ENCODE data around the gene ZSWIM1.

ZSWIM1 gene

DNA sequence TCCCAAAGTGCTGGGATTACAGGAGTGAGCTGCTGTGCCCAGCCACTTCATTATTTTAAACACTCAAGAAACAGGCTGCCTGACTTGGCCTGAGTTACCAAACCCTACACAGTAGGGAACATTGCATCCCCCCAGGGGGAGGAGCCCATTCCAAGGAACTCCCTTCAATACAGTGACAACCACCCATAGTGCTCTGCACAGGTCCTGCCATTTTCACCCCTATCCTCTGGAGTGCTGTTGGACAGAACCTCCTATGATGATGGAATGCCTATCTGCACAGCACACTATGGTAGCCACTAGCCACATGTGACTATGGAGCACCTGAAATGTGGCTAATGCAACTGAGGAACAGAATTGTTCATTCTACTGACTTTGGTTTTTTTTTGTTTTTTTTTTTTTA, 35.6 kb upstream of the ZSWIM1 start:
- no peak for TF ChIP-seq POLR2A (IDR thresholded peaks at IDR 0.05; ENCODE audit: low read depth, low read length)
- DNase-seq (ENCODE audit: insufficient read length, low spot score) (no peak), FAIRE-seq (no peak)

DNA sequence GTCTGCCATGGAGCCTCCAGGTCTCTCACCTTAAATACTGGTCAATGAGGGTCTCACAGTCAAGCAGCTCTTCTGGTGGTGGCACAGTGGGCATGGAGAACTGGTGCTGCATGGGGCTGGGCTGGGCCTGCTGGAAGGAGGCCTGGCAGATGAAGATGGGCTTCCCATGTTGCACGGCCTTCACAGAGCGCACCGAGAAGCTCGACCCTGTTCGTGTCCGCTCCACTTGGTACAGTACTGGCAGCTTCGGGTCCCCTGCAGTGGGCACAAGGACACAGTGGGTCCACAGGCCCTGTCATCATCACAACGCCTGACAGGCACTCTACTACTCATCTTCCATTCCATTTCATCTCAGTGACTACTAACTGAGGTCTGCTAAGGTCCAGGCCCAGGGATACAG, 32.6 kb upstream of the ZSWIM1 start:
- no peak for TF ChIP-seq POLR2A (IDR thresholded peaks at IDR 0.05; ENCODE audit: low read depth, low read length)
- DNase-seq (ENCODE audit: insufficient read length, low spot score) = no peak
- no peak for FAIRE-seq

DNA sequence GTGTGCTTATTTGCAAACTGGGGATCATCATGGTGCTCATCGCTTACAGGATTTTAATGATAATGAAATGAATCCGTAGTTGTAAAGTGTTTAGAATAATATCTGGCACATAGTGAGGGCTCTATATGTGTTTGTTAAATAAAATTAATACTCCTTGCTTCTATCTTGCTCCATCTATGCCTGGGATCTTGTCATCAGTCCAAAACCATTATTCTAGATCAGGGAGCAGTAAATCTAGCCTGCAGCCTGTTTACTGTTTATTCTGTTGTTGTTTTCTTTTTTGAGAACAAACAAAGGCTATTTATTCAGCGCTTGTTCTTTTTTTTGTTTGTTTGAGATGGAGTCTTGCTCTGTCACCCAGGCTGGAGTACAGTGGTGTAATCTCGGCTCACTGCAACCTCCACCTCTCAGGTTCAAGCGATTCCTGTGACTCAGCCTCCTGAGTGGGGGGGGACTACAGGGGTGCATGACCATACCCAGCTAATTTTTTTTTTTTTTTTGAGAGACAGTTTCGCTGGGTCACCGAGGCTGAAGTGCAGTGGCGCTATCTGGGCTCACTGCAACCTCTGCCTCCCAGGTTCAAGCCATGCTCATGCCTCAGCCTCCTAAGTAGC, 32.0 kb upstream of the ZSWIM1 start:
- DNase-seq (ENCODE audit: insufficient read length, low spot score) = no peak
- TF ChIP-seq POLR2A (IDR thresholded peaks at IDR 0.05; ENCODE audit: low read depth, low read length) = no peak
- no peak for FAIRE-seq

DNA sequence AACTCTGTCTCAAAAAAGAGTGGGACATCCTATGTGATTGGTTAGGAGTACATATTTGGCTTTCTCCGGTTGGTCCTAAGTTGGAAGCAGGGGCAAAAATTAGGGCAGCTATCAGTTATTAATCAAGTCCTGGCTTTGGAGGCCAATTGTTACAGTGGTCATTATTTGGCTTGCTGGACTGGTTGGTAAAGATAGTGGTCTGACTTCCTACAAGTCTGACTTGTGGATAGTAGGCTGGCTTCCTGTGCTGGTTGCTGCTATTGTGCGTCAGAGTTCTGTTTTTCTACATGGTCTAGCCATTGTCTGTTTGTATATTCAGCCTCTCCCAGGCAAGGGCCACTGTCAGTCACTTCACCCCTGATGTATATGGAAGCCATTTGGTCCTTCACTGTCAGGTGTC, 30.8 kb upstream of the ZSWIM1 start:
- FAIRE-seq (no peak), DNase-seq (ENCODE audit: insufficient read length, low spot score) (no peak)
- no peak for TF ChIP-seq POLR2A (IDR thresholded peaks at IDR 0.05; ENCODE audit: low read depth, low read length)

DNA sequence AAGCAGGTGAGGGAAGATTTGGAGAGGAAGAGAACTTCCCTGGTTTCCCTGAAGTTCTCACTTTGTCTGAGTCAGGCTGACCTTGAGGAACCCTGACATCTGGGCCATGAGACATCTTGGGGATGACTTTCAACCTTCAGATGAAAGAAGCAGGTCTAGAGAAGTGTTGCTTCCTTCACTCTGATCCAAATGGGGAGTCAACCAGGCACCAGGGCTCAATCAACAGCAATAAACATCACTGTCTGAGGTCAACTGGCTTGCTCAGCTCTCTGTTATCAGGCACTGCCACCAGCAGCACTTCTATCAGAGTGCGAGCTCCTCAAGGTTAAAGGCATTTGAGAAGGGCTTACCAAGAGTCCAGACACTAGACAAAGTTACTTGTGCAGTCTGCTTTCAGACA, 30.1 kb upstream of the ZSWIM1 start:
- no peak for FAIRE-seq
- DNase-seq (ENCODE audit: insufficient read length, low spot score) = no peak
- TF ChIP-seq POLR2A (IDR thresholded peaks at IDR 0.05; ENCODE audit: low read depth, low read length) = no peak

DNA sequence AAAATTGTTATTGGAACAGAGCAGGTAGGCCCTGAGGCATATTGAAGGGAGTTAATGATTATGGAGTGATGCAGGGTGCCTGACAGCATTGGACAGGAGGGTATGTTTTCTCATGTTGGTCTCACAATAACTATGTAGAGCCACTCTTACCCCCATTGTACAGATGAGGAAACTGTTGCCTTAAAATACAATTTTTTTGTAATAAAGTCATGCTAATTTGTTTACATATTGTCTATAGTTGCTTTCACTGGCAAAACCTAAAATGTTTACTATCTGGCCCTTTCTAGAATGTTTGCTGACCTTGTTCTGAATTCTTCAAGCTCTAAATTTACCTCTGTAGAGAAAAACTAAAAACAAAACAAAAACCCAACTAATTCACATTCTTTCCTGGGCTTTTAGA, 29.5 kb upstream of the ZSWIM1 start:
- no peak for TF ChIP-seq POLR2A (IDR thresholded peaks at IDR 0.05; ENCODE audit: low read depth, low read length)
- DNase-seq (ENCODE audit: insufficient read length, low spot score) (no peak), FAIRE-seq (no peak)

DNA sequence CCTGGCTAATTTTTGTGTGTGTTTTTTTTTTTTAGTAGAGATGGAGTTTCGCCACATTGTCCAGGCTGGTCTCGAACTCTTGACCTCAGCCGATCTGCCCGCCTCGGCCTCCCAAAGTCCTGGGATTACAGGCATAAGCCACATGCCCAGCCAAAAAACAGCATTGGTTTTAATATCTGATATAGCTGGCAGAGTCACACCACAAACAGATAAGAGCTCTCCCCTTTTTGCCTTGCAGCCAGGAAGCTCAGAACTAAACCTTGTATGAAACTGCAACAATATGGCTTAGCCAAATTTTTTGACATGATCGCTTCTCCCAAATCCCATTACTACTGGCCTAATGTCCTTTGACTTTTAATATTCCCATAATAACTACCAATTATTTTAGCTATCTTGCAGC, 28.7 kb upstream of the ZSWIM1 start:
- FAIRE-seq = no peak
- no peak for DNase-seq (ENCODE audit: insufficient read length, low spot score)
- no peak for TF ChIP-seq POLR2A (IDR thresholded peaks at IDR 0.05; ENCODE audit: low read depth, low read length)

DNA sequence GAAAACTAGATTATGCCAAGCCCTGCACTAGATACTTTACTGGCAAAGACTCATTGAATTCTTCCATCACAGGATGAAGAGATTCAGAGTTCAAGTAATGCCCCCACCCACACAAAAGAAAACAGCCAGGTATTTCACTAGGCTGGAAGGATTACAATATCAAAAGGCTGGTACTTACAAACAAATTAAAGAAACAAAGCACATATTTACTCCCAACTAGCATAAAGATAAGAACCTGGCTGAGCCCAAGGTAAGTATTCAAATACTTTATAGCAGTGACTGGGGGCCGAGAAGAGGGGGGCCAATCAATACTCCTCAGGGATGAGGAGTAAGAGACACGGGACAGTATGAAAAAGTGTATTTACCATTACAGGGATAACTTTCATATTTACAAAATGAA, 27.5 kb upstream of the ZSWIM1 start:
- DNase-seq (ENCODE audit: insufficient read length, low spot score) (no peak), FAIRE-seq (no peak)
- no peak for TF ChIP-seq POLR2A (IDR thresholded peaks at IDR 0.05; ENCODE audit: low read depth, low read length)

DNA sequence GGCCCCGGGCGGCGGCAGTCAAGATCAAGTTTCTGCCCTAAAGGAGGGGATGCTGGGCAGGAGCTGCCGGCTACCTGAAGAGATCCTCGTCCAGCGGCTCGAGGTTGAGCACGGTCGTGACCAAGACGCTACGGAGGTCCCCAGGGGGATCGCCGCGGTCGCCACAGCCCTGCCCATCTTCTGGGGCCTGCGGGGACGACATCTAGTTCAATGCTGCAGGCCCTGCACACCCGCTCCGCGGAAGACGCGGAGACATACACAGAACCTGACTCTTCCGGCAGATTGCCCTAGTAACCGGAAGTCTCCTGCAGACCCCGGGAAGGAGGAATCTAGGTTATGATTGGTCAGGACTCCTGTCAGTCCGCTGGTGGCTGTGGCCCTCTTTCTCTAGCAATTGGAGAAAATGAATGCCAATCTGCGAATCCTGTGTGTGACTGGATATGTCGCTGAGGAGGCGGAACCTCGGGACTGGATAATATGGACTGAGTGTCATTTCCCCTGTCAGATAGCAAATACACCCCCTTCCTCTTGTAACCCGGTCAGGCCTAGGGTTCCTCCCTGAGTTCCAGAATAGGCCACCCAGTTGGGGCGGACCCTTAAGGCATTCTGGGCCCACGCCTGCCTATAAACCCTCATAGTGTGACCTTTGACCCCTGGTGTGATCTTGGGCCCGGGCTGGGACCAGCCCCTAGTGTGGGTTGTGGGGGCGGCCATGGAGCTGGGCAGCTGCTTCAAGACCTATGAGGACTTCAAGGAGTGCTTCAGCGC, 23.7 kb upstream of the ZSWIM1 start, which contains the start of the genes ACOT8 and ZSWIM3:
ACOT8 (minus strand) TSS at position 279 of the 768 bp plus-strand sequence; CDS start at position 202, 77 bp downstream.
ZSWIM3 (plus strand) TSS at position 501 of the 768 bp plus-strand sequence; CDS start at position 713, 212 bp downstream.
- FAIRE-seq = peak; percentile 87
- TF ChIP-seq POLR2A (IDR thresholded peaks at IDR 0.05; ENCODE audit: low read depth, low read length) = peak; percentile 91
- peak; percentile 99 for DNase-seq (ENCODE audit: insufficient read length, low spot score)

DNA sequence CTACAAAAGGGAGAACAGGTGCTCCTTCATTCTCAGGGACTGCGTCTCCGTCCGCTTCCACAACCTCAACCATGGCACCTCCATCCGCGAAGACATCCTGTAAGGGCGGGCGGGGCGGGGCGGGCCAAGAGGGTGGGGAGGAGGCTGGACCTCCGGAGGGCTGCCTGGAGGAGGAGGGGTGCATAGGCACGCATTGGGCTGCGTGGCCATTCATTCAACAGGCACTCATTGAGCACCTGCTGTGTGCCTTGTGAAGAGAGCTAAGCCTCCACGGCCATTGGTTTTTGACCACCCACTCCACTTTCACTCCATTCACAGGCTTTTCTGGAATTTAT, 23.2 kb upstream of the ZSWIM1 start:
- DNase-seq (ENCODE audit: insufficient read length, low spot score) = no peak
- no peak for TF ChIP-seq POLR2A (IDR thresholded peaks at IDR 0.05; ENCODE audit: low read depth, low read length)
- FAIRE-seq = no peak

DNA sequence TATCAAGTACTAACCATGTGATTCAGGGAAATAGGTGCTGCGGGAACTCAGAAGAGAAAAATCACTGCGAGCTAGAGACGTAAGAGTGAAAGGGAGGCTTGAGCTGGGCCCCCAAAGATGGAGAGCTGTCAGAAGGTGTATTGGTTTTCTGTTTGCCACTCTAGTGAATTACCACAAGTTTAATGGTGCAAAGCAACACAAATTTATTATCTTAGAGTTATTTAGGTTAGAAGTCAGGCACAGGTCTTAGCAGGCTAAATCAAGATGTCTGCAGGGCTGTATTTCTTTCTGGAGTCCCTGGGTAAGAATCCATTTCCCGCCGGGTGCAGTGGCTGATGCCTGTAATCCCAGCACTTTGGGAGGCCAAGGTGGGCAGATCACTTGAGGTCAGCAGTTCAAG, 21.1 kb upstream of the ZSWIM1 start:
- no peak for TF ChIP-seq POLR2A (IDR thresholded peaks at IDR 0.05; ENCODE audit: low read depth, low read length)
- DNase-seq (ENCODE audit: insufficient read length, low spot score) (no peak), FAIRE-seq (no peak)

DNA sequence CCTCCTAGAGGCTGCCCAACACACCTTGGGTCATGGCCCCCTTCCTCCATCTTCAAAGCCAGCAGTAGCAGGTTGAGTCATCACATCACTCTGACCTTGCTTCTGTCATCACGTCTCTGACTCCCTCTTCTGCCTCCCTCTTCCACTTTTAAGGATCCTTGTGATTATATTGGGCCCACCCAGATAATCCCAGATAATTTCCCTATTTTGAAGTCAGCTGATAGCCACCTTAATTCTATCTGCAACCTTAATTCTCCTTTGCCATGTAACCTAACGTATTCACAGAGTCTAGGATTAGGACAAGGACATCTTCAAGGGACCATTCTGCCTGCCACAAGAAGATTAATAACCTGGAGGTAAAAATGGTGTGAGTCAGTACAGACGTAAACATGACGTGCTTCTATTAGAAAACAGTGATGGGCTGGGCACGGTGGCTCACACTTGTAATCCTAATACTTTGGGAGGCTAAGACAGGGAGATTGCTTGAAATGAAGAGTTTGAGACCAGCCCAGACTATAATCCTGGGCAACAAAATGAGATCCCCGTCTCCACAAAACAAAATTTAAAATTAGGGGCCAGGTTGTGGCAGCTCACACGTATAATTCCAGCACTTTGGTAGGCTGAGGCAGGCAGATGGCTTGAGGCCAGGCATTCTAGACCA, 20.3 kb upstream of the ZSWIM1 start:
- DNase-seq (ENCODE audit: insufficient read length, low spot score) (no peak), FAIRE-seq (no peak)
- no peak for TF ChIP-seq POLR2A (IDR thresholded peaks at IDR 0.05; ENCODE audit: low read depth, low read length)

DNA sequence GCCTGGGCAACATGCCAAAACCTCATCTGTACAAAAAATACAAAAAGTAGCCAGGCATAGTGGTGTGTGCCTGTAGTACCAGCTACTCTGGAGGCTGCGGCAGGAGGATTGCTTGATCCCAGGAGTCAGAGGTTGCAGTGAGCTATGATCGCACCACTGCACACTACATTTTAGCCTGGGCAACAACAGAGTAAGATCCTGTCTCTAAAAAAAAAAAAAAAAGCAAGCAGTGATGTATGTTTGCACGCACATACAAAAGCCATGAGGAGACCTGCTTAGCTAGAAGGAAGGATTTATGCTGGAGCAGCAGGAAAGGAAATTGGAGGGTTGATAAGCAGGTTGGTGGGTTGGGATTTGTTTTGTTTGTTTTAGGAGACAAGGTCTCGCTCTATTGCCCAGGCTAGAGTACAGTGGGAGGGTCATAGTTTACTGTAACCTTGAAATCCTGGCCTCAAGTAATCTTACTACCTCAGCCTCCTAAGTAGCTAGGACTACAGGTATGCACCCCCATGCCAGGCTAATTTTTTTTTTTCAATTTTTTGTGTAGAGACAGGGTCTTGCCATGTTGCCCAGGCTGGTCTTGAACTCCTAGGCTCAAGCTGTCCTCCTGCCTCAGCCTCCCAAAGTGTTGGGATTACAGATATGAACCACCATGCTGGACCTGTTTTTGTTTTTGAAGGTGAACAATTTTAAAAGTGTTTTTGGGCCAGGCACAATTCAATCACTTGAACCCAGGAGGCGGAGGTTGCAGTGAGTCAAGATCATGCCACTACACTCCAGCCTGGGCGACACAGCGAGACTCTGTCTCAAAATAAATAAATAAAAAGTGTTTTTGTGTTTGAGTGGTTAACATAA, 19.6 kb upstream of the ZSWIM1 start:
- TF ChIP-seq POLR2A (IDR thresholded peaks at IDR 0.05; ENCODE audit: low read depth, low read length) = no peak
- DNase-seq (ENCODE audit: insufficient read length, low spot score) (no peak), FAIRE-seq (no peak)
